Measurements from ENCODE around the gene MSI2. TPM values are rescaled to one million over a fixed set of nuclear protein-coding genes. Genes with fewer than 3 reads are reported as not detected.

Gene MSI2
- total and polyA plus RNA-seq, 4 donors = 9.4 to 64.0 (median 30.4) TPM

GRCh38 chr17:57436565-57436964 is 180.2 kb downstream of the MSI2 start:
- H3K36me3 ChIP-seq (ENCODE audit: control insufficient read depth in 4 of 4, insufficient read depth in 4 of 4, low read length in 4 of 4) = no peaks in the 10 kb centered on the region
- no peak overlapping the region for H3K9ac ChIP-seq (ENCODE audit: insufficient read depth in 1 of 2, low read length in 2 of 2)
- ATAC-seq (ENCODE audit: insufficient read depth, low FRiP score) = no peak
- 77% methylated on average over 4 of the region's 4 CpGs for WGBS, 2 donors
- no peak for DNase-seq
- TF ChIP-seq, protein P1, sequence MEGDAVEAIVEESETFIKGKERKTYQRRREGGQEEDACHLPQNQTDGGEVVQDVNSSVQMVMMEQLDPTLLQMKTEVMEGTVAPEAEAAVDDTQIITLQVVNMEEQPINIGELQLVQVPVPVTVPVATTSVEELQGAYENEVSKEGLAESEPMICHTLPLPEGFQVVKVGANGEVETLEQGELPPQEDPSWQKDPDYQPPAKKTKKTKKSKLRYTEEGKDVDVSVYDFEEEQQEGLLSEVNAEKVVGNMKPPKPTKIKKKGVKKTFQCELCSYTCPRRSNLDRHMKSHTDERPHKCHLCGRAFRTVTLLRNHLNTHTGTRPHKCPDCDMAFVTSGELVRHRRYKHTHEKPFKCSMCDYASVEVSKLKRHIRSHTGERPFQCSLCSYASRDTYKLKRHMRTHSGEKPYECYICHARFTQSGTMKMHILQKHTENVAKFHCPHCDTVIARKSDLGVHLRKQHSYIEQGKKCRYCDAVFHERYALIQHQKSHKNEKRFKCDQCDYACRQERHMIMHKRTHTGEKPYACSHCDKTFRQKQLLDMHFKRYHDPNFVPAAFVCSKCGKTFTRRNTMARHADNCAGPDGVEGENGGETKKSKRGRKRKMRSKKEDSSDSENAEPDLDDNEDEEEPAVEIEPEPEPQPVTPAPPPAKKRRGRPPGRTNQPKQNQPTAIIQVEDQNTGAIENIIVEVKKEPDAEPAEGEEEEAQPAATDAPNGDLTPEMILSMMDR (IDR thresholded peaks at IDR 0.05; ENCODE audit: control extremely low read depth, extremely low read depth) = no peak
- no peaks in the 10 kb centered on the region for H3K27me3 ChIP-seq (ENCODE audit: control insufficient read depth in 3 of 3, insufficient read depth in 3 of 3, low read length in 2 of 3)
- no peak overlapping the region for H3K27ac ChIP-seq (ENCODE audit: low read depth in 1 of 2, low read length in 1 of 2)
- no peak overlapping the region for H3K4me3 ChIP-seq
- no peaks in the 10 kb centered on the region for H3K9me3 ChIP-seq (ENCODE audit: control insufficient read depth in 4 of 4, insufficient read depth in 3 of 4, low read length in 3 of 4)
- peaks cover 5 to 22% (median 13%) of the 10 kb centered on the region in 5 donors for H3K4me1 ChIP-seq (ENCODE audit: control insufficient read depth in 5 of 5, insufficient read depth in 5 of 5, low read length in 5 of 5)

GRCh38 chr17:57438066-57438731 is 181.9 kb downstream of the MSI2 start:
- no peak for ATAC-seq (ENCODE audit: insufficient read depth, low FRiP score)
- Histone ChIP-seq H3K36me3 (ENCODE audit: control insufficient read depth in 4 of 4, insufficient read depth in 4 of 4, low read length in 4 of 4) (no peaks in the 10 kb centered on the region), H3K9ac (ENCODE audit: insufficient read depth in 1 of 2, low read length in 2 of 2) (no peak overlapping the region), H3K27me3 (ENCODE audit: control insufficient read depth in 3 of 3, insufficient read depth in 3 of 3, low read length in 2 of 3) (no peaks in the 10 kb centered on the region), H3K4me3 (no peak overlapping the region), H3K27ac (ENCODE audit: low read depth in 1 of 2, low read length in 1 of 2) (no peak overlapping the region), H3K4me1 (ENCODE audit: control insufficient read depth in 5 of 5, insufficient read depth in 5 of 5, low read length in 5 of 5) (peaks cover 6 to 33% (median 13%) of the 10 kb centered on the region in 5 donors), H3K9me3 (ENCODE audit: control insufficient read depth in 4 of 4, insufficient read depth in 3 of 4, low read length in 3 of 4) (no peaks in the 10 kb centered on the region)
- TF ChIP-seq, protein P1 (IDR thresholded peaks at IDR 0.05; ENCODE audit: control extremely low read depth, extremely low read depth) = no peak
- WGBS, 2 donors = 62 to 77% methylated on average over 9 of the region's 9 CpGs
- no peak for DNase-seq

GRCh38 chr17:57439651-57440050 is 183.3 kb downstream of the MSI2 start:
- H3K36me3 ChIP-seq (ENCODE audit: control insufficient read depth in 4 of 4, insufficient read depth in 4 of 4, low read length in 4 of 4) = no peaks in the 10 kb centered on the region
- peaks cover 6 to 38% (median 13%) of the 10 kb centered on the region in 5 donors for H3K4me1 ChIP-seq (ENCODE audit: control insufficient read depth in 5 of 5, insufficient read depth in 5 of 5, low read length in 5 of 5)
- H3K27ac ChIP-seq (ENCODE audit: low read depth in 1 of 2, low read length in 1 of 2) = peak overlapping the region in 1 of 2 donors; percentile 89
- no peaks in the 10 kb centered on the region for H3K9me3 ChIP-seq (ENCODE audit: control insufficient read depth in 4 of 4, insufficient read depth in 3 of 4, low read length in 3 of 4)
- TF ChIP-seq, protein P1 (IDR thresholded peaks at IDR 0.05; ENCODE audit: control extremely low read depth, extremely low read depth) = no peak
- no peaks in the 10 kb centered on the region for H3K27me3 ChIP-seq (ENCODE audit: control insufficient read depth in 3 of 3, insufficient read depth in 3 of 3, low read length in 2 of 3)
- DNase-seq (peak in 2 of 3 donors; percentile 57 to 64), ATAC-seq (ENCODE audit: insufficient read depth, low FRiP score) (no peak)
- 95 to 97% methylated on average over 5 of the region's 5 CpGs for WGBS, 2 donors
- H3K4me3 ChIP-seq = no peak overlapping the region
- no peak overlapping the region for H3K9ac ChIP-seq (ENCODE audit: insufficient read depth in 1 of 2, low read length in 2 of 2)
